ENCODE measurements around the gene CPA3.

CPA3 gene

DNA sequence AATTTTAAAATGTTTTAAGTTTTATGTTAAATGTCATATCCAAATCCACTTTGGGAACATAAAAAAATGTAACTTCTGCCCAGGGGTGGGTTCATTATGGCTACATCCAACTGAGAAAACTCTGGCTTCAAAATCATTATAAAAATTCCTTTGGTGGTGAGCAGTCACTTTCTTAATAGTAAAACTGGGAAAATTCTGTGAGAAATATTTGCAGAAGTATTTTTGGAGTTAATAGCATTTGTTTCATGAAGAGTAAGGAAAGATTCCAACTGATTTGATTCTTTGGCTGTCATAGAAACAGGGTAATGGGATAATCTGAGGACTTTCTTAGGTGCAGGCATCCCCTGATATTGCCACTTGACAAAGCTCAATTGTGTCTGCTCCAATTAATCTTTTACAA lies 38.8 kb downstream of the CPA3 start:
- no peak for DNase-seq (ENCODE audit: low read depth)
- TF ChIP-seq, protein P1, sequence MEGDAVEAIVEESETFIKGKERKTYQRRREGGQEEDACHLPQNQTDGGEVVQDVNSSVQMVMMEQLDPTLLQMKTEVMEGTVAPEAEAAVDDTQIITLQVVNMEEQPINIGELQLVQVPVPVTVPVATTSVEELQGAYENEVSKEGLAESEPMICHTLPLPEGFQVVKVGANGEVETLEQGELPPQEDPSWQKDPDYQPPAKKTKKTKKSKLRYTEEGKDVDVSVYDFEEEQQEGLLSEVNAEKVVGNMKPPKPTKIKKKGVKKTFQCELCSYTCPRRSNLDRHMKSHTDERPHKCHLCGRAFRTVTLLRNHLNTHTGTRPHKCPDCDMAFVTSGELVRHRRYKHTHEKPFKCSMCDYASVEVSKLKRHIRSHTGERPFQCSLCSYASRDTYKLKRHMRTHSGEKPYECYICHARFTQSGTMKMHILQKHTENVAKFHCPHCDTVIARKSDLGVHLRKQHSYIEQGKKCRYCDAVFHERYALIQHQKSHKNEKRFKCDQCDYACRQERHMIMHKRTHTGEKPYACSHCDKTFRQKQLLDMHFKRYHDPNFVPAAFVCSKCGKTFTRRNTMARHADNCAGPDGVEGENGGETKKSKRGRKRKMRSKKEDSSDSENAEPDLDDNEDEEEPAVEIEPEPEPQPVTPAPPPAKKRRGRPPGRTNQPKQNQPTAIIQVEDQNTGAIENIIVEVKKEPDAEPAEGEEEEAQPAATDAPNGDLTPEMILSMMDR (IDR thresholded peaks at IDR 0.05; ENCODE audit: control insufficient read depth, insufficient read depth, low read depth, low read length, missing control alignments) = no peak
- no peak overlapping the region for H3K4me3 ChIP-seq (ENCODE audit: control insufficient read depth, low read depth, low read length)

DNA sequence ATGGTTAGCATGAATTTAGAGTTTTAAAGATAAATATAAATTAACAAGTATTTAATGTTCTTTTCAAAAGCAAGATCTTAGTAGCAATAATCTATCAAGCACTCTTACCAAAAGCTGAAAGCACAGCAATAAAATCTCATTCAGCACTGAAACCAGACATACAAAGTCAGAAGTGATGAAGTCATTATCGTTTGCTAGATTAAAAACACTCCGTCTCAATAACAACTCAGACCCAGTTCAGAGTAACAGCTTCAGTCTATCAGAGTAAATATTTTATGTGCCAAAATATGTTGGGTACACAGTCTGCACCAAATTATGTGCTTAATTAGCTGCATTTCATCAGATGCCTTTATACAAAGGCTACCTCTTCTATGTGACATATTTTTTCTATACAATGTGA lies 41.6 kb downstream of the CPA3 start:
- no peak for DNase-seq (ENCODE audit: low read depth)
- H3K4me3 ChIP-seq (ENCODE audit: control insufficient read depth, low read depth, low read length) = no peak overlapping the region
- TF ChIP-seq, protein P1 (IDR thresholded peaks at IDR 0.05; ENCODE audit: control insufficient read depth, insufficient read depth, low read depth, low read length, missing control alignments) = no peak

DNA sequence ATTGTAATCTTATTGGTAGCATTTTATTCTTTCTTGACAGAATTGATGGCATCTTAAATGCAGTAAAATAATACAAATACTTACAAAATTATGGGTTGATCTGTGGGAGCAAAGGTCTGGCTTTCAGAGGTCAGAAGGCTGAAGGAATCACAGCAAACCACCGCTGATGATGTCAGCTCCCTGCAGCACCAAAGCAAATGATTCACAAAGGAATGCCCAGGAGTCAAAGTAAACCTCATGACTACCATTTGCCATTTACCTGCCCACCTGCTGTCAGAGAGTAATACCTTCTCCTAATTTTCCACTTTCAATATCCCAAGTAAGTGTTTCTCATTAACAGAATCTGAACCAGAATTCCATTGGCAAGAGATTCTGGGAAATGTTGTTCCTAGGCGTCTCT lies 46.1 kb downstream of the CPA3 start:
- TF ChIP-seq, protein P1 (IDR thresholded peaks at IDR 0.05; ENCODE audit: control insufficient read depth, insufficient read depth, low read depth, low read length, missing control alignments) = no peak
- H3K4me3 ChIP-seq (ENCODE audit: control insufficient read depth, low read depth, low read length) = no peak overlapping the region
- no peak for DNase-seq (ENCODE audit: low read depth)

DNA sequence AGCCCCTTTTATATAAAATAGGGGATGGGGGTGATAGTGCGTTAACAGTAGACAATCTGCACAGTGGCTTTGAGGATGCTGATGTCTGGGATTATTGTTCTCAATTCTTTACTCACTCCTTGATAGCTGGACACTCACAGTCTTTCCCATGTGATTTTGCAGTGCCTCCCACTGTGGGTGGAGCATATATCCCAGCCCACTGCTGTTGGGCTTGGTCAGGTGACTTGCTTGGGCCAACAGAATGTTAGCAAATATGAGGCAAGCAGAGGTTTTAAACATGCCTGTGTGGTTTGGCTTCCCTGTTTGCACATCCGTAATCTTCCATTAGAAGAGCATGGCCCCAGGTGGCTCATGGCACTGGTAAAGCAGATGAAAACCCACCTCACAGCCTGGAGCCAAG lies 46.5 kb downstream of the CPA3 start:
- TF ChIP-seq, protein P1 (IDR thresholded peaks at IDR 0.05; ENCODE audit: control insufficient read depth, insufficient read depth, low read depth, low read length, missing control alignments) = no peak
- H3K4me3 ChIP-seq (ENCODE audit: control insufficient read depth, low read depth, low read length) = no peak overlapping the region
- no peak for DNase-seq (ENCODE audit: low read depth)

DNA sequence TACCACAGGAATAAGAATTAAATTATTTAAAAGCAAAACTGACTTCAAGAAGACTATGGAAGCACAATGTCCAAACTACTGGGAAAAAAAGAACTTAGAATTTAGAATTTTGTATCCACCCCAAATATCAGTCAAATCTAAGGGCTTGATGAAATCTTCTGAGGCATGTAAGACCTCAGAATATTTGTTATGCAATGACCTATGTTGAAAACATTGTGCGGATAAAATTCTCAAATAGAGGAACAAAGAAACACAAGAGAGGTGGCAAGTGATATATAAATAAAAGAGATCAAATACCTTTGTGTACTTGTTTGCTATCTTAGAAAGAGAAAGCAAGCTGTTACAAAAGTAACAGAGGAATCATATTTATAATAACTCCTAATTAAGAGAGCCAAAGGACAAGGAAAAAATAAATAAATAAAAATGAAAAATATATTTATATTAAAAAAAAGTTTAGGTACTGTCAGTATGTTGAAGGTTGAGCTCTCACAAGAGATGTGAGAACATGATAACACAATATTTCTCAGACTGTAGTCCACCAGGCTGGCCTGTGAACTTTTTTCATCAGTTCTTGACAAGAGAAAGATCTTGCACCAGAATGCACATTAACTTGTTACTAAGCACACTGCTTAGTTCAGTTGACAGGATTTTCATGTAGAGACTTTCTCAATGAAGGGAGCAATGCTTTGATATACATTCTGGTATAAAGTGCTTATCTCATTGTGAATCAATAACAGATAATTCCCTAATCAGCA lies 50.0 kb downstream of the CPA3 start:
- TF ChIP-seq, protein P1 (IDR thresholded peaks at IDR 0.05; ENCODE audit: control insufficient read depth, insufficient read depth, low read depth, low read length, missing control alignments) = no peak
- no peak for DNase-seq (ENCODE audit: low read depth)

DNA sequence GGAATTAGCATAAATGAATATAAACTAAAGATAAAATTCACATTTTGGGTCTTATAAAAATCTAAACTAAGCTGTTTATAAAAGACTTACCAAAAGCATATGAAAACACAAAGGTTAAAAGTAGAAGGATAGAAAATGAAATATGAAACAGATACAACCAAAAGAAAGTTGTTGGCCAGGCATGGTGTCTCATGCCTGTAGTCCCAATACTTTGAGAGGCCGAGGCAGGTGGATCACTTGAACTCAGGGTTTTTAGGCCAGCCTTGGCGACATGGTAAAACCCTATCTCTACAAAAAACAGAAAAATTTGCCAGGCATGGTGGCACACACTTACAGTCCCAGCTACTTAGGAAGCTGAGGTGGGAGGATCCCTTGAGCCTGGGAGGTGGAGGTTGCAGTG lies 51.0 kb downstream of the CPA3 start:
- no peak for DNase-seq (ENCODE audit: low read depth)
- TF ChIP-seq, protein P1 (IDR thresholded peaks at IDR 0.05; ENCODE audit: control insufficient read depth, insufficient read depth, low read depth, low read length, missing control alignments) = no peak
- no peak overlapping the region for H3K4me3 ChIP-seq (ENCODE audit: control insufficient read depth, low read depth, low read length)

More for the DNA sequence above, 50.0 kb downstream of the CPA3 start:
- H3K4me3 ChIP-seq (ENCODE audit: control insufficient read depth, low read depth, low read length) = no peak overlapping the region
